IMR-90 (cell line): Measurements from ENCODE around the gene RNF31. TPM values are rescaled to one million over a fixed set of nuclear protein-coding genes. Genes with fewer than 3 reads are reported as not detected.

ENCODE experiments used
- ATAC-seq: fragments of 200-7000 bp; cut with Tn5 transposase; 2 replicates; pipeline ENCODE4 v1.9.1; 2020; ENCODE audit warnings: low read depth, mild to moderate bottlenecking, moderate library complexity
- BruUV-seq: library from RNA; stranded (reverse); fragments of 400-500 nt; replicated peaks from 2 replicates; lab custom pipeline; 2021; lab: Mats Ljungman, UMichigan
- CTCF ChIA-PET: fragments of 300-600 bp; formaldehyde crosslinking; extraction: SDS; loops from one replicate; lab custom pipeline; 2021; ENCODE audit warnings: antibody characterized with exemption; lab: Yijun Ruan, JAX
- POLR2A ChIA-PET: fragments of 300-600 bp; sonication (Branson Sonifier 250); formaldehyde crosslinking; loops from one replicate; lab custom pipeline; 2022; ENCODE audit warnings: antibody characterized with exemption; ENCODE audit not compliant: unreplicated experiment; lab: Charles Lee
- DNase-seq: peaks from one replicate; pipeline ENCODE4 v3.0.0; 2013
- H2AFZ ChIP-seq: replicated peaks from 2 replicates; pipeline ENCODE3; 2013; ENCODE audit warnings: low read length, mild to moderate bottlenecking; ENCODE audit not compliant: poor library complexity
- H2AK5ac ChIP-seq: 2 replicates; pipeline ENCODE4 v1.6.1; 2013; ENCODE audit warnings: low read depth, low read length, inconsistent platforms
- H2AK9ac ChIP-seq: replicated peaks from 2 replicates; pipeline ENCODE3; 2013; ENCODE audit warnings: mild to moderate bottlenecking, low read depth, low read length, moderate library complexity; ENCODE audit not compliant: poor library complexity
- H2BK120ac ChIP-seq: 2 replicates; pipeline ENCODE4 v1.6.1; 2013; ENCODE audit warnings: low read depth, low read length, inconsistent platforms
- H2BK15ac ChIP-seq: 3 replicates; pipeline ENCODE4 v1.6.1; 2013; ENCODE audit warnings: low read depth, low read length, inconsistent platforms
- H2BK20ac ChIP-seq: 2 replicates; pipeline ENCODE4 v1.6.1; 2013; ENCODE audit warnings: low read depth, mild to moderate bottlenecking, inconsistent platforms, low read length, moderate library complexity
- H2BK5ac ChIP-seq: 2 replicates; pipeline ENCODE4 v1.6.1; 2013; ENCODE audit warnings: mild to moderate bottlenecking, low read depth, low read length, inconsistent platforms; ENCODE audit not compliant: poor library complexity, severe bottlenecking
- H3K14ac ChIP-seq: replicated peaks from 2 replicates; pipeline ENCODE4 v1.6.1; 2013; ENCODE audit warnings: low read depth, low read length, inconsistent platforms
- H3K18ac ChIP-seq: 2 replicates; pipeline ENCODE4 v1.6.1; 2013; ENCODE audit warnings: low read depth, low read length, control low read depth
- H3K23ac ChIP-seq: 2 replicates; pipeline ENCODE4 v1.6.1; 2013; ENCODE audit warnings: low read depth, low read length, inconsistent platforms
- H3K27ac ChIP-seq: 2 replicates; pipeline ENCODE4 v1.5.1; 2013; ENCODE audit warnings: mild to moderate bottlenecking, control low read depth, low read length; ENCODE audit not compliant: insufficient read depth
- H3K27me3 ChIP-seq: 2 replicates; pipeline ENCODE4 v1.6.1; 2013; ENCODE audit warnings: low read length; ENCODE audit not compliant: control insufficient read depth, insufficient read depth
- H3K36me3 ChIP-seq: 2 replicates; pipeline ENCODE4 v1.6.1; 2013; ENCODE audit warnings: low read length, mixed read lengths; ENCODE audit not compliant: control insufficient read depth, insufficient read depth
- H3K4ac ChIP-seq: 2 replicates; pipeline ENCODE4 v1.6.1; 2013; ENCODE audit warnings: low read depth, low read length, inconsistent platforms
- H3K4me1 ChIP-seq: 2 replicates; pipeline ENCODE4 v1.6.1; 2013; ENCODE audit warnings: low read length, mixed read lengths; ENCODE audit not compliant: control insufficient read depth, insufficient read depth
- H3K4me2 ChIP-seq: 2 replicates; pipeline ENCODE4 v1.6.1; 2013; ENCODE audit warnings: low read depth, mild to moderate bottlenecking, control low read depth, low read length, moderate library complexity
- H3K4me3 ChIP-seq: 2 replicates; pipeline ENCODE4 v1.5.1; 2013; ENCODE audit warnings: low read depth, mild to moderate bottlenecking, control low read depth, low read length, moderate library complexity; ENCODE audit not compliant: insufficient read depth
- H3K56ac ChIP-seq: 2 replicates; pipeline ENCODE4 v1.6.1; 2013; ENCODE audit warnings: low read length, inconsistent platforms; ENCODE audit not compliant: insufficient read depth; ENCODE audit errors: extremely low read depth
- H3K79me1 ChIP-seq, 2 experiments: 2 replicates each; pipeline ENCODE4 v1.6.1; 2013; ENCODE audit warnings: low read length in 2 of 2, inconsistent platforms in 1 of 2, low read depth in 1 of 2
- H3K9ac ChIP-seq: 2 replicates; pipeline ENCODE4 v1.6.1; 2013; ENCODE audit warnings: low read depth, low read length, control low read depth
- H3K9me1 ChIP-seq: 2 replicates; pipeline ENCODE4 v1.6.1; 2013; ENCODE audit warnings: low read length, inconsistent platforms; ENCODE audit not compliant: insufficient read depth
- H3K9me3 ChIP-seq: 2 replicates; pipeline ENCODE4 v1.6.1; 2013; ENCODE audit warnings: low read length; ENCODE audit not compliant: control insufficient read depth, insufficient read depth
- H4K20me1 ChIP-seq: 2 replicates; pipeline ENCODE4 v1.6.1; 2013; ENCODE audit warnings: low read length, inconsistent platforms; ENCODE audit not compliant: insufficient read depth
- H4K5ac ChIP-seq: 2 replicates; pipeline ENCODE4 v1.6.1; 2013; ENCODE audit warnings: mild to moderate bottlenecking, low read depth, low read length, control low read depth
- H4K8ac ChIP-seq, 2 experiments: 2 replicates each; pipeline ENCODE4 v1.6.1; 2013; ENCODE audit warnings: low read depth in 2 of 2, low read length in 2 of 2, control low read depth in 1 of 2, inconsistent platforms in 1 of 2
- H4K91ac ChIP-seq: 2 replicates; pipeline ENCODE4 v1.6.1; 2013; ENCODE audit warnings: low read depth, low read length, inconsistent platforms; ENCODE audit not compliant: insufficient read depth
- ELK1 ChIP-seq: fragments of 150-350 bp; IDR thresholded peaks from 2 replicates; pipeline ENCODE4 v1.6.1; 2016; ENCODE audit warnings: low read depth, mild to moderate bottlenecking, low read length, moderate library complexity, borderline replicate concordance
- FOS ChIP-seq: fragments of 150-350 bp; IDR thresholded peaks from 2 replicates; pipeline ENCODE4 v1.6.1; 2016; ENCODE audit warnings: low read depth, low read length
- MAZ ChIP-seq: IDR thresholded peaks from 2 replicates; pipeline ENCODE4 v1.6.1; 2012; ENCODE audit warnings: low read depth, mild to moderate bottlenecking, low read length, improper control_type of control experiment, moderate library complexity, borderline replicate concordance
- MXI1 ChIP-seq: IDR thresholded peaks from 2 replicates; pipeline ENCODE4 v1.6.1; 2012; ENCODE audit warnings: low read depth, mild to moderate bottlenecking, low read length, moderate library complexity, borderline replicate concordance
- POLR2A ChIP-seq: IDR thresholded peaks from 2 replicates; pipeline ENCODE4 v1.6.1; 2012; ENCODE audit warnings: mild to moderate bottlenecking, low read depth, low read length
- RFX5 ChIP-seq: IDR thresholded peaks from 2 replicates; pipeline ENCODE4 v1.8.0; 2012; ENCODE audit warnings: low read depth, mild to moderate bottlenecking, low read length, moderate library complexity
- SMC3 ChIP-seq: fragments of 150-350 bp; IDR thresholded peaks from 2 replicates; pipeline ENCODE4 v1.6.1; 2016; ENCODE audit warnings: low read depth, mild to moderate bottlenecking, antibody characterized with exemption, low read length, moderate library complexity
- WGBS, 2 experiments: methylation state at CpG; one replicate each; pipeline versions ENCODE4 v1.1.5 to v1.1.7; 2013; ENCODE audit warnings: missing lambda C conversion rate in 2 of 2; ENCODE audit not compliant: insufficient read length in 1 of 2; ENCODE audit errors: extremely low coverage in 2 of 2; 5-methylcytosine and 5-hydroxymethylcytosine counted together
- dilution Hi-C: fragments of 300-500 bp; cut with HindIII; formaldehyde crosslinking; loops from one replicate; pipeline ENCODE4 v1.14.3; 2018; ENCODE audit warnings: low sequenced_read_pairs; ENCODE audit not compliant: unreplicated experiment
- in situ Hi-C: fragments of 300-500 bp; cut with MboI; formaldehyde crosslinking; loops from 3 replicates; pipeline ENCODE4 v1.14.3; 2019; ENCODE audit warnings: low sequenced_read_pairs, inconsistent platforms, mixed read lengths
- intact Hi-C: fragments of 100-400 bp; cut with micrococcal nuclease; formaldehyde crosslinking; loops from 2 replicates; pipeline ENCODE4 v1.10.0; 2022
- polyA plus RNA-seq, 3 experiments: library from polyadenylated mRNA; depleted of rRNA; stranded (reverse); fragments of >200 nt; gene quantifications; 2 replicates each; pipeline ENCODE4 v1.2.3, GENCODE V29; 2012; ENCODE audit warnings: low replicate concordance in 1 of 3
- total RNA-seq: library from RNA; depleted of rRNA; stranded (reverse); fragments of >200 nt; gene quantifications from 2 replicates; pipeline ENCODE4 v1.2.3, GENCODE V29; 2012

The RNF31 gene
- total and polyA plus RNA-seq, 2 of the 4 experiments (the other 2 are of a cell fraction) = 31.6 to 37.5 TPM

GRCh38 chr14:24145690-24146452 is 1.4 kb upstream of the RNF31 start (continued):
- TF ChIP-seq RFX5 (no peak), POLR2A (no peak), SMC3 (no peak)

GRCh38 chr14:24146453-24146977 is 783 bp upstream of the RNF31 start, which contains the start of gene PSME2:
TSS of gene PSME2 (minus strand) at chr14:24146610. CDS start at chr14:24146581, 29 bp downstream.
- Histone ChIP-seq H4K91ac (peak within 1 kb of the TSS; percentile 75), H2AK9ac (peak within 1 kb of the TSS; percentile 92), H4K8ac (peak within 1 kb of the TSS; percentile 2 to 81; a peak in 3 of 4 replicates), H3K36me3 (peaks cover 25% of the 10 kb centered on the region), H3K4me3 (peak within 1 kb of the TSS; percentile 86), H2BK120ac (0 out of 2 replicates have a peak within 1 kb of the TSS, but pooled peaks have one; percentile 3), H4K5ac (peak within 1 kb of the TSS; percentile 46), H3K4me2 (peak within 1 kb of the TSS; percentile 96), H3K18ac (peak within 1 kb of the TSS; percentile 22; the same call in 1 of the 2 replicates), H4K20me1 (peaks cover 10% of the 10 kb centered on the region), H3K14ac (peak within 1 kb of the TSS; percentile 72), H3K4me1 (peaks cover 10% of the 10 kb centered on the region), H2BK20ac (no peak within 1 kb of the TSS; the same call in 1 of the 2 replicates), H3K9ac (peak within 1 kb of the TSS; percentile 96), H3K27me3 (no peaks in the 10 kb centered on the region), H3K9me3 (no peaks in the 10 kb centered on the region), H3K9me1 (peaks cover 15% of the 10 kb centered on the region), H3K56ac (peak within 1 kb of the TSS; percentile 67), H3K27ac (peak within 1 kb of the TSS; percentile 79), H3K23ac (peak within 1 kb of the TSS; percentile 88), H2AK5ac (peak within 1 kb of the TSS; percentile 72), H3K4ac (peak within 1 kb of the TSS; percentile 76), H3K79me1 (peaks cover 35 to 74% of the 10 kb centered on the region in 2 experiments), H2AFZ (peak within 1 kb of the TSS; percentile 91), H2BK5ac (peak within 1 kb of the TSS; percentile 71), H2BK15ac (peak within 1 kb of the TSS; percentile 10; the same call in 1 of the 3 replicates)
- ATAC-seq (peak; percentile 85), DNase-seq (peak; percentile 97)
- WGBS, 2 experiments = 0% methylated on average over 3 of the region's 25 CpGs; no CpG with 5 or more reads in 1 of the 2 experiments
- ChIA-PET CTCF (interaction anchor here (0.6 to 1.5 kb wide), 5 partner anchors 10 to 63 kb away, joined by 3 read pairs; partner anchors contain the start of gene IRF9), POLR2A (interaction anchor here (1.0 to 1.4 kb wide), 2 partner anchors 10 to 33 kb away, joined by 3 to 6 read pairs; partner anchors contain the start of genes DCAF11, NRL and PSME1)
- in situ Hi-C loops = loop anchor here (25.0 kb wide), 2 partner anchors 834 to 1059 kb away; partner anchors contain the start of genes ACIN1, BCL2L2, C14orf119 and PABPN1
- dilution Hi-C loops = no loop called here
- TF ChIP-seq MAZ (peak; percentile 89; the same call in 1 of the 2 replicates), FOS (no peak), MXI1 (peak; percentile 88), ELK1 (no peak), POLR2A (peak; percentile 66; the same call in 1 of the 2 replicates), SMC3 (no peak)
- intact Hi-C loops = loop anchor here (2.0 kb wide), 1 partner anchor 150 kb away; no protein-coding TSS in a partner anchor
- BruUV-seq = no TSS peak
